Immature natural killer cell (primary cell): Measurements from ENCODE around the gene DIAPH2. TPM values are rescaled to one million over a fixed set of nuclear protein-coding genes. Genes with fewer than 3 reads are reported as not detected.

Source experiments
- DNase-seq, 3 donors: peaks; one replicate each; pipeline ENCODE4 v3.0.0; 2022; ENCODE audit warnings: mixed read lengths in 1 of 3
- H3K27ac Mint-ChIP-seq, 6 donors: one replicate each; pipeline ENCODE4 v1.8.0; 2020; ENCODE audit warnings: mixed read lengths in 6 of 6, mild to moderate bottlenecking in 5 of 6, inconsistent platforms in 4 of 6, moderate library complexity in 3 of 6
- H3K27me3 Mint-ChIP-seq, 3 donors: one replicate each; pipeline ENCODE4 v1.8.0; 2020 to 2021; ENCODE audit warnings: low read depth in 3 of 3, mild to moderate bottlenecking in 3 of 3, mixed read lengths in 3 of 3, moderate library complexity in 3 of 3, inconsistent platforms in 1 of 3
- H3K36me3 Mint-ChIP-seq, 3 donors: one replicate each; pipeline ENCODE4 v1.8.0; 2020; ENCODE audit warnings: mixed read lengths in 3 of 3, inconsistent platforms in 2 of 3, mild to moderate bottlenecking in 2 of 3
- H3K4me1 Mint-ChIP-seq, 2 donors: one replicate each; pipeline ENCODE4 v1.8.0; 2020; ENCODE audit warnings: inconsistent platforms in 2 of 2, mild to moderate bottlenecking in 2 of 2, mixed read lengths in 2 of 2, moderate library complexity in 1 of 2
- H3K4me3 Mint-ChIP-seq, 5 donors: one replicate each; pipeline ENCODE4 v1.8.0; 2020; ENCODE audit warnings: mild to moderate bottlenecking in 5 of 5, mixed read lengths in 5 of 5, inconsistent platforms in 3 of 5, moderate library complexity in 3 of 5
- H3K9me3 Mint-ChIP-seq, 6 donors: one replicate each; pipeline ENCODE4 v1.8.0; 2020; ENCODE audit warnings: mild to moderate bottlenecking in 6 of 6, mixed read lengths in 6 of 6, inconsistent platforms in 4 of 6, moderate library complexity in 3 of 6
- polyA plus RNA-seq, 3 donors: library from polyadenylated mRNA; unstranded; fragments of 300-500 nt; fragmentation: Illumina TruSeq; gene quantifications; one replicate each; pipeline ENCODE4 v1.2.3, GENCODE V29; 2021

DIAPH2 gene
- polyA plus RNA-seq, 3 donors from 2014 or later, result 5.5 to 10.9 (median 9.6) TPM

GRCh38 chrX:96978906-96979305, 294.3 kb downstream of the DIAPH2 start:
- H3K4me1 Mint-ChIP-seq, result peaks cover 0 to 6% of the 10 kb centered on the region in 2 donors
- H3K9me3 Mint-ChIP-seq, result no peaks in the 10 kb centered on the region
- DNase-seq, result no peak
- H3K27me3 Mint-ChIP-seq, result no peaks in the 10 kb centered on the region
- no peak overlapping the region for H3K27ac Mint-ChIP-seq
- H3K4me3 Mint-ChIP-seq, result no peak overlapping the region
- no peaks in the 10 kb centered on the region for H3K36me3 Mint-ChIP-seq

GRCh38 chrX:96979766-96980165, 295.1 kb downstream of the DIAPH2 start:
- no peak for DNase-seq
- H3K36me3 Mint-ChIP-seq, result no peaks in the 10 kb centered on the region
- H3K4me1 Mint-ChIP-seq, result peaks cover 0 to 6% of the 10 kb centered on the region in 2 donors
- H3K9me3 Mint-ChIP-seq, result no peaks in the 10 kb centered on the region
- H3K27ac Mint-ChIP-seq, result no peak overlapping the region
- no peak overlapping the region for H3K4me3 Mint-ChIP-seq
- no peaks in the 10 kb centered on the region for H3K27me3 Mint-ChIP-seq

- Mint-ChIP-seq H3K27me3 (no peaks in the 10 kb centered on the region), H3K4me1 (peaks cover 0 to 6% of the 10 kb centered on the region in 2 donors)
Observed at GRCh38 chrX:96982161-96982560, 297.5 kb downstream of the DIAPH2 start.

GRCh38 chrX:96984538-96984937, 299.9 kb downstream of the DIAPH2 start:
- Mint-ChIP-seq H3K36me3 (peaks cover 0 to 4% (median 0%) of the 10 kb centered on the region in 3 donors), H3K27me3 (no peaks in the 10 kb centered on the region), H3K4me1 (peaks cover 0 to 6% of the 10 kb centered on the region in 2 donors), H3K9me3 (no peaks in the 10 kb centered on the region), H3K4me3 (no peak overlapping the region), H3K27ac (no peak overlapping the region)
- DNase-seq, result no peak

More at GRCh38 chrX:96982161-96982560, 297.5 kb downstream of the DIAPH2 start:
- H3K9me3 Mint-ChIP-seq, result no peaks in the 10 kb centered on the region
- H3K36me3 Mint-ChIP-seq, result no peaks in the 10 kb centered on the region
- no peak overlapping the region for H3K27ac Mint-ChIP-seq
- DNase-seq, result no peak
- H3K4me3 Mint-ChIP-seq, result no peak overlapping the region

- H3K4me3 Mint-ChIP-seq, result no peak overlapping the region
- peaks cover 0 to 4% (median 0%) of the 10 kb centered on the region in 3 donors for H3K36me3 Mint-ChIP-seq
- no peak for DNase-seq
- no peaks in the 10 kb centered on the region for H3K9me3 Mint-ChIP-seq
- H3K4me1 Mint-ChIP-seq, result peaks cover 0 to 6% of the 10 kb centered on the region in 2 donors
- no peaks in the 10 kb centered on the region for H3K27me3 Mint-ChIP-seq
- no peak overlapping the region for H3K27ac Mint-ChIP-seq
Observed at GRCh38 chrX:96985046-96985445, 300.4 kb downstream of the DIAPH2 start.

- Mint-ChIP-seq H3K36me3 (peaks cover 0 to 7% (median 0%) of the 10 kb centered on the region in 3 donors), H3K4me1 (peaks cover 0 to 6% of the 10 kb centered on the region in 2 donors), H3K9me3 (no peaks in the 10 kb centered on the region), H3K27me3 (no peaks in the 10 kb centered on the region), H3K27ac (no peak overlapping the region), H3K4me3 (no peak overlapping the region)
- no peak for DNase-seq
Observed at GRCh38 chrX:96987228-96987627, 302.6 kb downstream of the DIAPH2 start.

- no peak for DNase-seq
- Mint-ChIP-seq H3K9me3 (peaks cover 0 to 2% (median 0%) of the 10 kb centered on the region in 6 donors), H3K4me3 (no peak overlapping the region), H3K4me1 (no peaks in the 10 kb centered on the region), H3K27ac (no peak overlapping the region), H3K27me3 (no peaks in the 10 kb centered on the region), H3K36me3 (peaks cover 0 to 15% (median 0%) of the 10 kb centered on the region in 3 donors)
Observed at GRCh38 chrX:96989830-96990571, 305.4 kb downstream of the DIAPH2 start.

- Mint-ChIP-seq H3K9me3 (peaks cover 0 to 2% (median 0%) of the 10 kb centered on the region in 6 donors), H3K4me1 (no peaks in the 10 kb centered on the region), H3K36me3 (peaks cover 0 to 13% (median 0%) of the 10 kb centered on the region in 3 donors), H3K27me3 (no peaks in the 10 kb centered on the region), H3K4me3 (no peak overlapping the region), H3K27ac (no peak overlapping the region)
- DNase-seq, result no peak
Observed at GRCh38 chrX:96994093-96994492, 309.5 kb downstream of the DIAPH2 start.

GRCh38 chrX:96997196-96997595, 312.6 kb downstream of the DIAPH2 start:
- no peak overlapping the region for H3K27ac Mint-ChIP-seq
- peaks cover 0 to 21% (median 0%) of the 10 kb centered on the region in 3 donors for H3K36me3 Mint-ChIP-seq
- H3K4me3 Mint-ChIP-seq, result no peak overlapping the region
- DNase-seq, result no peak
- H3K27me3 Mint-ChIP-seq, result no peaks in the 10 kb centered on the region
- peaks cover 0 to 5% of the 10 kb centered on the region in 2 donors for H3K4me1 Mint-ChIP-seq
- peaks cover 0 to 2% (median 0%) of the 10 kb centered on the region in 6 donors for H3K9me3 Mint-ChIP-seq

GRCh38 chrX:97000682-97001368, 316.2 kb downstream of the DIAPH2 start:
- H3K27ac Mint-ChIP-seq, result no peak overlapping the region
- peaks cover 0 to 11% (median 0%) of the 10 kb centered on the region in 3 donors for H3K36me3 Mint-ChIP-seq
- H3K9me3 Mint-ChIP-seq, result no peaks in the 10 kb centered on the region
- H3K4me1 Mint-ChIP-seq, result peaks cover 0 to 5% of the 10 kb centered on the region in 2 donors
- peaks cover 0 to 2% (median 0%) of the 10 kb centered on the region in 3 donors for H3K27me3 Mint-ChIP-seq
- no peak overlapping the region for H3K4me3 Mint-ChIP-seq
- no peak for DNase-seq

- Mint-ChIP-seq H3K4me3 (no peak overlapping the region), H3K27me3 (peaks cover 1 to 3% (median 3%) of the 10 kb centered on the region in 3 donors), H3K4me1 (no peaks in the 10 kb centered on the region), H3K27ac (no peak overlapping the region), H3K9me3 (no peaks in the 10 kb centered on the region), H3K36me3 (peaks cover 0 to 4% (median 0%) of the 10 kb centered on the region in 3 donors)
- no peak for DNase-seq
Observed at GRCh38 chrX:97006167-97006566, 321.5 kb downstream of the DIAPH2 start.

GRCh38 chrX:97009391-97009790, 324.7 kb downstream of the DIAPH2 start:
- Mint-ChIP-seq H3K4me1 (no peaks in the 10 kb centered on the region), H3K36me3 (peaks cover 0 to 4% (median 0%) of the 10 kb centered on the region in 3 donors), H3K27me3 (peaks cover 1 to 6% (median 3%) of the 10 kb centered on the region in 3 donors), H3K27ac (no peak overlapping the region), H3K4me3 (no peak overlapping the region), H3K9me3 (no peaks in the 10 kb centered on the region)
- no peak for DNase-seq

- no peak for DNase-seq
- Mint-ChIP-seq H3K9me3 (no peaks in the 10 kb centered on the region), H3K27ac (no peak overlapping the region), H3K4me3 (no peak overlapping the region), H3K27me3 (peaks cover 0 to 8% (median 3%) of the 10 kb centered on the region in 3 donors), H3K36me3 (peaks cover 0 to 4% (median 0%) of the 10 kb centered on the region in 3 donors), H3K4me1 (no peaks in the 10 kb centered on the region)
Observed at GRCh38 chrX:97011540-97011939, 326.9 kb downstream of the DIAPH2 start.

- Mint-ChIP-seq H3K4me3 (no peak overlapping the region), H3K27ac (no peak overlapping the region), H3K9me3 (no peaks in the 10 kb centered on the region), H3K27me3 (peaks cover 2 to 5% (median 2%) of the 10 kb centered on the region in 3 donors), H3K4me1 (no peaks in the 10 kb centered on the region), H3K36me3 (no peaks in the 10 kb centered on the region)
- no peak for DNase-seq
Observed at GRCh38 chrX:97016106-97016505, 331.5 kb downstream of the DIAPH2 start.
